ENCODE results near the gene ZNRF3. TPM values are rescaled to one million over a fixed set of nuclear protein-coding genes. Genes with fewer than 3 reads are reported as not detected.

The ZNRF3 gene
- polyA plus RNA-seq, 1 donor, result 11.7 TPM

DNA sequence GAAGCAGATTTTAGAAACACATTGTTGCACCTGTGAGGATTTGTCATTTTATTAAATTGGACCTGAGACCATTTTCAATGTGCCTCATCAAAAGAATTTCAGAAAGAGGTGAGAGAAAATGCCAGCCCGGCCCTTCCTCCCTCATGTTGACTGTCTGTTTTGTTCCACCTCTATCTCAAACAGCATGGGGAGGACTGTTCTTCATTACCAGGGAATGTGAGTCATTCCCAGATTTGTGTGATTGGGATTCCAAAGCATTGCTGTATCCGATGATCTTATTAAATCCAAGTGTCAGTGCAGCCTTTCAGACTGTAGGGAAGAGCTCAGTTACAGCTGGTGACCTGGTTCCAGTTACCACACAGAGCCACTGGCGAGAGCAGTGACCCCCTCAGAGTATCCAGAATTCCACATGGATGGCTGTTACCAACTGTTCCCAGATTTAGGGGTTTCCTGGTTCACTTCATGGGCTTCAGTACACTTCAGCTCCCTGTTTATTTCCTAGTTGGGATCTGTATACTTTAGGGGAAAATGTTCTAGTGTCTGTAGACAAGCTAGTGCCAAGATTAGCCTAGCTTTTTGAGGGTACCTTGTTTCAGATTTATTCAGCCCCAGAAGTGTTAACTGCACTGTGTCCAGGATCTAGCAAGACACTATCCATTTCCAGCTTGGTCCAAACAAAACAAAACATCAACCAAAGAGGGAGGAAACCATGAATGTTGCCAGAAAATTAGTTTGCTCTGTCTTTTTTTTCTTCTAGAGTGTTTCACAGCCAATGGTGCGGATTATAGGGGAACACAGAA lies 210.3 kb downstream of the ZNRF3 start:
- no peak for DNase-seq

DNA sequence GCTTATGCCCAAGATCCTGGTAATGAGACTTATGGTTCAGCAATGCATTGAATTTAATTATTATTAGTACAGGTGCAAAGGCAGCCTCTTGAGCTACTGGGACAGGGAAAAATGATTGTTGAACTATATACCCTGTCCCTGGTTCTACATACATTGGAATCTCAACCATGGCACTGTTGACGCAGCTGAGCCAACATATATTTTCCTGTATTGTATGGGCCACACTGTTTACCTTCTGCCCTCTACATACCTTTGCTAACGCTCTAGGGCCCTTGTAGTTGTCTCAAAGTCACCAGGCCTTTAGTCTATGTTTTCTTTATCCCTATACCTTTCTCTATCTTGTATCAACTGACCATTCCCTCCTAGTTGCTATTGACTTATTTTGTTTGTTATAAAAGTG lies 212.1 kb downstream of the ZNRF3 start:
- no peak for DNase-seq

DNA sequence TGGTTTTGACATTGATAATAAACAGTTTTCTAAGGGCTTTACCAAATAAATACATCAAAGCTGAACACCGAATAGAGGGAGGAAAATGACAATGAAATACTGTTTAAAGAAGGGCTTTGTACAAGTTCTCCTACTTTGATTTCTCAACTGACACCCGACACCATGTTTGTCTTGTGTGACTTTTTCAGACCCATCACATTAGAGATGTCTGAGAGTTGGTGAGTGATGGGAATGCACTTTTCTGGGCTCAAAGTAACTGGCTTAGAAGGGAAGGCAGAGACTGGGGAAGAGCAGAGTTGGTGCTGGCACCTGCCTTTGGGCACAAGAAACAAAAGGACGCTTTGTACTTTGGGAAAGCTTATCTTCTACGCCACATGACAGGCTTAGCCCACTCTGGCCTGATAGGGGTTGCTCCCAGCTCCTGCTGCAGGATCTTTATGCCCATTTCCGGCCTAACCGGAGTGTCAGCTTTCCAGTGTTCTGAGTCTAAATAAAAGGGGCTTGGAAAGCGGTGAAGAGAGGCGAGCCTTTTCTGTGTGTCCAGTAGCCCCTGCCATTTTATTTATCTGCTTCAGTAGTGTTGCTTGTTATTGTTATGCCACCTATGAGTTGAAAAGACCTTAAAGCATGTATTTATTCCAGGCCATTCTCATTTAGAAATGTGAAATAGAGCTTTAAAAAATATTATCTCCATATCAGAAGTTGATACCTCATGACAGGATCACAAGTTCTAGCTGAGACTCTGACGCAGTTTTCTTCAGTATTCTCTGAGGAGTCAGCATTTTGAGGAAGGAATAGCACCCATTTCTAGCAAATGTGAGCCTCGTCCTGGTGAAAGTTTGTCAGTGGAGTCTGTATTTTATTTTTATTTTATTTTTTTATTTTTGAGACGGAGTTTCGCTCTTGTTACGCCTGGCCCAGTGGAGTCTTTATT lies 213.6 kb downstream of the ZNRF3 start:
- DNase-seq, result no peak

- DNase-seq, result no peak
Measured at GRCh38 chr22:29098296-29098695, 214.9 kb downstream of the ZNRF3 start.

DNA sequence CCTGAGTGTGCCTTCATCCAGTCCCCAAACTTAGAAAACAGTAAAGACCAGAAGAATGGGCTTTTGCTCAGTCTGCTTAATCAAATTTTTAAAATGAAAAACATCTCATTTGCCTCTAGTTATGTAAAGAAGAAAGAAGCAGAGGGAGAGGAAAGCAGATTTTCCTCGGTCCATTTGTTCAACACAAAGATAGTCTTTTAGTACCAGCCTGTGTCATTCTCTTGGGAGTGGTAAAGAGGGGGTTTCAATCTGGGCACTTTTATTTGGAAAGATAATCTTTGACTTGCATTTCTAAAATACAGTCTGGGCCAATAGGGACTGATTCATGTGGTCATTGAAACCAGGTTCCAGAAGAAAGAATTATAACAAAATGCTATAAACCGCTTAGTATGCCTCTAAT lies 218.9 kb downstream of the ZNRF3 start:
- DNase-seq, result no peak

GRCh38 chr22:29103121-29103520 lies 219.7 kb downstream of the ZNRF3 start:
- no peak for DNase-seq

GRCh38 chr22:29105468-29105867 lies 222.1 kb downstream of the ZNRF3 start:
- no peak for DNase-seq

DNA sequence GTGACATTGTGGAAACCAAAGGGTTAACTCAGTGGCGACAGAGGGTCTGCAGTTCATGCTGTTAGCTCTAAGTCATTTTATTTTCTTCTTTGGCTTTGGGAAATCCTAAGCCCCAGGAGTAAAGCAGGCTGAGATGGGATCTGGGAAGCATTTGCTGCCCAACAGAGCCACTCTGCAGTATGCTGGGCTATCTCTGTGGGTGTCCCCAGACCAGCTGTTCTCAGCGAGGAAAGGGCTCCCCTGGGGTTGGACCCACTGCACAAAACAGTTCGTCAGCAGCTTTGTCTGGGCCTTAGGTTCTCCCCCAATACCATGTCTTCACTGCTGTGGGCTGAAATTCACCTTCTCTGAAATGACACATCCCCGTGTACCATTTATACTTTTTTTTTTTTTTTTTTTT lies 223.5 kb downstream of the ZNRF3 start:
- no peak for DNase-seq

Other genes with a start within 250 kb of the ZNRF3 start
- gene TTC28, start 203.7 kb upstream of the ZNRF3 start, polyA plus RNA-seq (ENCODE audit: insufficient read length), result 30.7 TPM
- 7.0 TPM for gene CHEK2, start 141.8 kb upstream of the ZNRF3 start, polyA plus RNA-seq (ENCODE audit: insufficient read length)
- gene HSCB, start 141.5 kb upstream of the ZNRF3 start, polyA plus RNA-seq (ENCODE audit: insufficient read length), result 23.2 TPM
- 21.3 TPM for gene CCDC117, start 110.9 kb upstream of the ZNRF3 start, polyA plus RNA-seq (ENCODE audit: insufficient read length)
- 50.4 TPM for gene XBP1, start 83.0 kb upstream of the ZNRF3 start, polyA plus RNA-seq (ENCODE audit: insufficient read length)
- gene C22orf31, start 178.3 kb downstream of the ZNRF3 start, polyA plus RNA-seq (ENCODE audit: insufficient read length), result 2.2 TPM
- gene KREMEN1, start 189.5 kb downstream of the ZNRF3 start, polyA plus RNA-seq (ENCODE audit: insufficient read length), result 107 TPM